ENCODE results near the gene GPR78.

Gene GPR78

DNA sequence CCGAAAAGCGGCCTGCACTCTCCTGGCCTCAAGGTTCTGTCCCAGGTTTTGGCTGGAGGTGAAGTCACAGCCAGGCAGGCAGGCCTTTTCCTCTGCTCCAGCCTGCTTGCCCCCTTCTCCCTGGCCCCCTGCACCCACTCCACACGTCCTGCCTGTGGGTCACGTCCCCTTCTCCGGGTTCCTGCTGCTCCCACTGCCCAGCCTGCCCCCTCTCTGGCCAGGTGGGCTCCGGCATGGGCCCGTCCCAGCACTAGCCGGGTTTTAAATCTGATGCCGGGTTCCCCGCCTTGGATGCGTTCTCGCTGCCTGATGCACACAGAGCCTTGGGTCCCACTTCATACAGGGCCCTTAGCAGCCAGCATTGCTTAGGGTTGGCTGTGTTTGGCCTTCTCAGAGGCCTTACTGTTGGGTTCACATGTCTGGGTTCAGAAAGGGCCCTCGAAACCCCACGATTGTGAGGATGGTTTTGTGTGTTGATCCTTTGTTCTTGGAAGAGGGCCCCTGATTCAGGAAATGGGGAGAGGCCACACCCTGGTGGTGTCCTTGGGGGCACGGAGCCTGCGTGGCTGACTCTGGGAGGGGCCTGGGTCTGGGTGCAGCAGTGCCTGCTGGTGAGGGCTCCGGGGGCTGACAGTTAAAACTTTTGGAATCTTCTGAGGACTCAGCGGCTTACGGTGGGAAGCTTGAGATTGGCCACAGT lies 18.3 kb downstream of the GPR78 start:
- no peak for ATAC-seq (replicated peaks)
- H3K4me3 Mint-ChIP-seq: no peak overlapping the region
- no peaks in the 10 kb centered on the region for H3K36me3 Mint-ChIP-seq (ENCODE audit: insufficient read depth)
- no peak for DNase-seq
- peaks cover 0 to 3% of the 10 kb centered on the region in 2 donors for H3K4me1 Mint-ChIP-seq (ENCODE audit: low read depth in 2 of 2)
- peaks cover 23 to 49% of the 10 kb centered on the region in 2 donors for H3K27me3 Mint-ChIP-seq
- no peaks in the 10 kb centered on the region for H3K9me3 Mint-ChIP-seq
- no peak overlapping the region for H3K27ac Mint-ChIP-seq

DNA sequence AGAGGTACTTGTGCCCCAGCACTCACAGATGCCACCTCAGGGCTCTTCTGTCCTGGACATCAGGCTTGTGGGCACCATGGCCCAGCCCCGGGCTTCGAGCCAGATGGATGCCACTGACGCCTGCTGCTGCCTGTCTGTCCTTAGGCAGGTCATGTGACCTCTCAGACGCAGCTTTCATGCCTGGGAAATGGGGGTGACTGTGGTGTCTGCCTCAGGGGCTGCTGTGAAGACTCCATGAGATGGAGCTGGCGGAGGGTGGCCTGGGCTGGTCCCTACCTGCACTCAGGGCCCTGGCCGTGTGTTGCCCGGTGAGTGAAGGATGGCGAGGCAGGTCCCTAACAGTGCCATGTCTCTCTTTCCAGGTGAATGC lies 18.9 kb downstream of the GPR78 start:
- ATAC-seq (replicated peaks) (no peak), DNase-seq (no peak)
- H3K4me3 Mint-ChIP-seq: no peak overlapping the region
- no peaks in the 10 kb centered on the region for H3K9me3 Mint-ChIP-seq
- no peaks in the 10 kb centered on the region for H3K36me3 Mint-ChIP-seq (ENCODE audit: insufficient read depth)
- H3K27me3 Mint-ChIP-seq: peaks cover 18 to 43% of the 10 kb centered on the region in 2 donors
- H3K27ac Mint-ChIP-seq: no peak overlapping the region
- H3K4me1 Mint-ChIP-seq (ENCODE audit: low read depth in 2 of 2): no peaks in the 10 kb centered on the region

DNA sequence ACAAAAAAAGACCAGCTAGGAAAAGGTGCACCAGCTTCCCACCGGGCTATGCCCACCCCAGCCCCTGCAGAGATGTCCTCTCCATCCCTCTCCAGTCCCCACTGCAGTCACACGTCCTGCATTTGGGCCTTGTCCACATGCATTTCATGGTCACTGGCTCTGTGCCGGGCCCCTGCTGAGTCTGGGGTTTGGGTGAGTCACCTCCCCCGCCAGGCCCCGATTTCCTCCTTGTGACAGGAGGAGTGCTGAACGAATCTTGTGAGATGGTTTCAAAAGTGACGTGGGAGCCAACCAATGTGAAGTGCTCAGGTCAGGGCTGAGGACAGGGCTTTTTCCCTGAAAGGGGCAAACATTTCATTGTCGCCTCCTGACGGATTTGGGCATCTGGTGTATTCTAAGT lies 19.5 kb downstream of the GPR78 start:
- ATAC-seq (replicated peaks): no peak
- Mint-ChIP-seq H3K9me3 (no peaks in the 10 kb centered on the region), H3K4me1 (ENCODE audit: low read depth in 2 of 2) (no peaks in the 10 kb centered on the region), H3K4me3 (no peak overlapping the region), H3K36me3 (ENCODE audit: insufficient read depth) (no peaks in the 10 kb centered on the region), H3K27me3 (peaks cover 13 to 38% of the 10 kb centered on the region in 2 donors), H3K27ac (no peak overlapping the region)
- no peak for DNase-seq

DNA sequence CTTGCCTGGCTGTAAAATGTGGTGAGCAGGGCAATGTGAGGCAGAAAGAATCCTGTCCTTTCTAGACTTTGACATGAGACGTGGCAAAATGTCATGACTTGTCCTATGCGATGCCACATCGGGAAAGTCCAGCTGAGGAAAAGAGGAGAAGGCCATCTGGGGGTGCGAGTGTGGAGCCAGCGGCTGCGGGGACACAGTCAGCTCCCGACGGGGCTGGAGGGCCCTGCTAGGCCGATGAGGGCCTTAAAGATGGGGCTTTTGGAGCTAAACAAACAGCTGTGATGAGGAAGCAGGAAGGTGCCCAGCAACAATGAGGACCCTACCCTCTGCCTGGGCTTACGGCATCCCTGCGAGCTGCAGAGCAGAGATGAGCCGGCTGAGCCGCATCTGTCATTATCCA lies 20.1 kb downstream of the GPR78 start:
- Mint-ChIP-seq H3K4me1 (ENCODE audit: low read depth in 2 of 2) (no peaks in the 10 kb centered on the region), H3K27ac (no peak overlapping the region), H3K4me3 (no peak overlapping the region), H3K9me3 (no peaks in the 10 kb centered on the region), H3K36me3 (ENCODE audit: insufficient read depth) (no peaks in the 10 kb centered on the region), H3K27me3 (peaks cover 10 to 36% of the 10 kb centered on the region in 2 donors)
- DNase-seq (no peak), ATAC-seq (replicated peaks) (no peak)

DNA sequence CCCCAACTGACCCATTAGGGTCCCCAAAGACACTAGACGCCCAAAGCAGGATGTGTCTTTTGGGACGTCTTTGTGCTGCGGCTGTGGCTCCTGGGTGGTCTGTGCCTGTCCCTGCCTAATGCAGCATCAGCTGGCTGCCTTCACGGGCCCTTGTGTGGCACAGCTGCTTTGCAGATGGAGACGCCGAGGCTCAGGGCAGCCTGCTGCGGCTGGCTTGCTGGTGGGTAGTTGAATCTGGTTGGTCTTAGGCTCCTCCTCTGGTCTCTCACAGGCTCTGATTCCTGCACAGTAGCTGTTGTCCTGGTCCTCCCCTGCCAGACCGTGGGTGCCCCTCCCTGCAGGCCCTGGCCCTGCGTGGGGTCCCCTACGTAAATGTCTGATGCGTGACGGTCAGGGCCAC lies 20.5 kb downstream of the GPR78 start:
- no peak overlapping the region for H3K27ac Mint-ChIP-seq
- no peak overlapping the region for H3K4me3 Mint-ChIP-seq
- peaks cover 6 to 36% of the 10 kb centered on the region in 2 donors for H3K27me3 Mint-ChIP-seq
- H3K36me3 Mint-ChIP-seq (ENCODE audit: insufficient read depth): no peaks in the 10 kb centered on the region
- no peaks in the 10 kb centered on the region for H3K9me3 Mint-ChIP-seq
- DNase-seq (no peak), ATAC-seq (replicated peaks) (no peak)
- no peaks in the 10 kb centered on the region for H3K4me1 Mint-ChIP-seq (ENCODE audit: low read depth in 2 of 2)

DNA sequence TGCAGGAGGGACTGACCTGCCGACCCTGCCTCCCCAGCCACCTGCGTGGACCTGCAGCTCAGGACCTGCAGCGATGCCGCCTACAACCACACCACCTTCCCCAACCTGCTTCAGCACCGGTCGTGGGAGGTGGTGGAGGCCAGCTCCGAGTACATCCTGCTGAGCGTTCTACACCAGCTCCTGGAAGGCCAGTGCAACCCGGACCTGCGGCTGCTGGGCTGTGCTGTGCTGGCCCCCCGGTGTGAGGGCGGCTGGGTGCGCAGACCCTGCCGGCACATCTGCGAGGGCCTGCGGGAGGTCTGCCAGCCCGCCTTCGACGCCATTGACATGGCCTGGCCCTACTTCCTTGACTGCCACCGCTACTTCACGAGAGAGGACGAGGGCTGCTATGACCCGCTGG lies 20.9 kb downstream of the GPR78 start:
- no peak for DNase-seq
- Mint-ChIP-seq H3K4me1 (ENCODE audit: low read depth in 2 of 2) (no peaks in the 10 kb centered on the region), H3K4me3 (no peak overlapping the region), H3K27ac (no peak overlapping the region), H3K36me3 (ENCODE audit: insufficient read depth) (no peaks in the 10 kb centered on the region), H3K9me3 (no peaks in the 10 kb centered on the region), H3K27me3 (peaks cover 5 to 36% of the 10 kb centered on the region in 2 donors)
- ATAC-seq (replicated peaks): no peak

DNA sequence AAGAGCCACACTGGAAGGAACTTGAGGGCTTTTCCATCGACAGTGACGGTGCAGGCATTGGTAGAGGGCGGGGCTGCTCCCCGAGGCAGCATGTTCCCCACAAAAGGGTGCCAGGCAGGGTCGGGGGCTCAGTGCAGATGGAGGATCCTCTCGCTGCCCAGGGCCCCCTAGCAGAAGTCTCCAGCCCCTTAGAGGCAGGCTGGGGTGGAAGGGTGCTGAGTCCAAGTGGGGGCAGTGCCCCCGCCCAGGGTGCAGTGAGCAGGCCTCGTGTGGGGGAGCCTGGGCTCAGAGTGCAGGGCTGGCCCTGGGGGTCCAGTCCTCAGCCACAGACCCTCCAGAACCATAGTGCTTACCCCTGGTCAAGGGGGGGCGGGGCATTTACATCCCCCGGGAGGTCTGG lies 21.4 kb downstream of the GPR78 start:
- Mint-ChIP-seq H3K27ac (no peak overlapping the region), H3K4me1 (ENCODE audit: low read depth in 2 of 2) (no peaks in the 10 kb centered on the region), H3K9me3 (no peaks in the 10 kb centered on the region), H3K36me3 (ENCODE audit: insufficient read depth) (no peaks in the 10 kb centered on the region), H3K27me3 (peaks cover 4 to 34% of the 10 kb centered on the region in 2 donors), H3K4me3 (no peak overlapping the region)
- ATAC-seq (replicated peaks): no peak
- DNase-seq: no peak

DNA sequence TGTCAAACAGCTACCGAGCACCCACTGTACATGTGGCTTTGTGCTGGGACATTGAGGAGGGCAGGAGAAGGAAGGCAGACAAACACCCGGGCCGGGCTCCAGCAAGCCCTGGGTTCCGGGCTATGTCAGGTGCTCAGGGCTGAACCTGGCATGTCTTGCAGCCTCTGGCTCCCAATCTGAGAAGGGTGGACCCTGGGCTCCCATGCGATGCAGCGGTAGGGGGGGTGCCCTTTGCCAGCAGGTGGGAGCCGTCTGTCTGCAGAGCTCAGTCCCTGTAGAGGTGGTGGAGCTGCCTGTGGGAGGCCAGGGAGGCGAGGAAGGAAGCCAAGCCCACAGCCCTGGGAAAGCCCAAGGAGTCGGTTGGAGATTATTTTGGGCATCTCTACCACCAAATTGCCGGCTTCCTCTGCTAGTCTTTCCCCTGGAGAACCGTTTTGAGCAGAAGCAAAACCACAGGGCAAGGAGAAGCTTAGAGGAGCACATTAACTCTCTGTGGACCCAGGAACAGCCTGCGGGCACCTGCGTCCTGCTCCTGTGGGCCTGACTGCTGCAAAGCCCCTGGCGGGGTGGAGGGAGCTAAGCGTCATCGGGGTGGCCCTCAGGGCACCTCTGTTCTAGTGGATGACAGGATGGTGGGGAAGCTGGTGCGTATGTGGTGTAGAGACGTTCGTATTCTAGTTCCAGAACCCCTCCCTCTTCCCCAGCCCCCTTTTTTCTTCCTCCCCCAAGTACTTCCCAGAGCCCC lies 22.7 kb downstream of the GPR78 start:
- DNase-seq: no peak
- Mint-ChIP-seq H3K4me3 (no peak overlapping the region), H3K27me3 (peaks cover 0 to 22% of the 10 kb centered on the region in 2 donors)

DNA sequence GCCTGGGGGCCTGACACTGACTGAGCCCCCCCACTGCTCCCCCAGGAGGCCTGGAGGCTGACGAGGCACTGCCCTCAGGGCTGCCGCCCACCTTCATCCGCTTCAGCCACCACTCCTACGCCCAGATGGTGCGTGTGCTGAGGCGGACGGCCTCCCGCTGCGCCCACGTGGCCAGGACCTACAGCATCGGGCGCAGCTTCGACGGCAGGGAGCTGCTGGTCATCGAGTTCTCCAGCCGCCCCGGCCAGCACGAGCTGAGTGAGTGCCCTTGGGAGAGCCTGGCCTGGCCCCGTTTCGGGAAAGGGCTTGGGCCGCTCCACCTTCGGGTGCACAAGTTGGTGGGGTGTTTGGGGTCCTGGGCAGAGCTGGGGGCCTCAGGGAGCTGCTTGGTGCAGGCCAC lies 23.7 kb downstream of the GPR78 start:
- ATAC-seq (replicated peaks): no peak
- H3K27me3 Mint-ChIP-seq: peaks cover 0 to 18% of the 10 kb centered on the region in 2 donors
- no peaks in the 10 kb centered on the region for H3K36me3 Mint-ChIP-seq (ENCODE audit: insufficient read depth)
- no peaks in the 10 kb centered on the region for H3K4me1 Mint-ChIP-seq (ENCODE audit: low read depth in 2 of 2)
- no peaks in the 10 kb centered on the region for H3K9me3 Mint-ChIP-seq
- H3K27ac Mint-ChIP-seq: no peak overlapping the region
- H3K4me3 Mint-ChIP-seq: no peak overlapping the region
- DNase-seq: no peak

More for the DNA sequence above, 22.7 kb downstream of the GPR78 start:
- Mint-ChIP-seq H3K9me3 (no peaks in the 10 kb centered on the region), H3K27ac (no peak overlapping the region), H3K4me1 (ENCODE audit: low read depth in 2 of 2) (no peaks in the 10 kb centered on the region), H3K36me3 (ENCODE audit: insufficient read depth) (no peaks in the 10 kb centered on the region)
- no peak for ATAC-seq (replicated peaks)

DNA sequence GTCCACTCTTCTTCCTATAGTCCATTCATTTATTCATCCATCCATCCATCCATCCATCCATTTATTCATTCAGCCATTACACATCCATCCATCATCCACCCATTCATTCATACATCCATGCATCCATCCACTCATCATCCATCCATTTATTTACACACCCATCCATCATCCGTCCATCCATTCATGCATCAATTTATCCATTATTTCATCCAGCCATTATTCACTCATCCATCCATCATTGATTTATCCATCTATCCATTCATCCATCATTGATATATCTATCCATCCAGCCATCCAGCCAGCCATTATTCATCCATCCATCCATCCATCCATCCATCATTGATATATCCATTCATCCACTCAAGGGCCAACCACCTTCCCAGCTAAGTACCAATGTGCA lies 25.1 kb downstream of the GPR78 start:
- Mint-ChIP-seq H3K27me3 (peaks cover 0 to 7% of the 10 kb centered on the region in 2 donors), H3K4me1 (ENCODE audit: low read depth in 2 of 2) (no peaks in the 10 kb centered on the region), H3K36me3 (ENCODE audit: insufficient read depth) (no peaks in the 10 kb centered on the region), H3K4me3 (no peak overlapping the region), H3K9me3 (no peaks in the 10 kb centered on the region), H3K27ac (no peak overlapping the region)
- ATAC-seq (replicated peaks) (no peak), DNase-seq (no peak)

DNA sequence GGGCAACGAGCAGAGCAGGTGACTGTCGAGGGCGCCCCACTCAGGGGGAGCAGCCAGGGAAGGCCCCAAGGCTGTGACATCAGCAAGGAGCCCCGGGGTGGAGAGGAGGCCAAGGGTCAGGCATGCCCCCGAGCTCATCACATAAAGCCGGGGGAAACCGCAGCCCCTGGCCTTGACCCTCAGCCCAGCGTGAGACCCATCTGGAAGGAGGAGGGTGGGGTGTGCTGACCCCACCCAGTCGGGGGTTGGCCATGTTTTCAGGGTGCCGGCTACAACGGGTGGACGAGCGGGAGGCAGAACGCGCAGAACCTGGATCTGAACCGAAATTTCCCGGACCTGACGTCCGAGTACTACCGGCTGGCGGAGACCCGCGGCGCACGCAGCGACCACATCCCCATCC lies 26.3 kb downstream of the GPR78 start:
- Mint-ChIP-seq H3K27me3 (peaks cover 0 to 7% of the 10 kb centered on the region in 2 donors), H3K9me3 (no peaks in the 10 kb centered on the region), H3K36me3 (ENCODE audit: insufficient read depth) (no peaks in the 10 kb centered on the region), H3K4me3 (no peak overlapping the region), H3K4me1 (ENCODE audit: low read depth in 2 of 2) (no peaks in the 10 kb centered on the region), H3K27ac (no peak overlapping the region)
- DNase-seq (no peak), ATAC-seq (replicated peaks) (no peak)

DNA sequence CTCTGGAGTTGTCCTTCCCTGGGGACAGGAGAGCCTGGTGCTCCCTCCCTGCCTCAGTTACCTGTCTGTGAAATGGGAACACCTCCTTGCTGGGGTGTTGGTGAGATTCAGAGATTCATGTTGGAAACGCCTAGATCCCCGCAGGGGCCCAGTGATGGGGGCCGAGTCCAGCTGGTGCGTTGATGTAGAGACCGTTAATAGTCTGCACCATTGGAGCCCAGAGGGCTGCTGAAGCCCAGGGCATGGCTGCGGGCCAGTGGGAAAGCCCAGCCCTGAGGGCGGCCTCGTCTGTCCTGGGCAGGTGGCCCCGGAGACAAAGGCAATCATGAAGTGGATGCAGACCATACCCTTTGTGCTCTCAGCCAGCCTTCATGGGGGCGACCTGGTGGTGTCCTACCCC lies 26.8 kb downstream of the GPR78 start:
- Mint-ChIP-seq H3K27me3 (peaks cover 4 to 7% of the 10 kb centered on the region in 2 donors), H3K36me3 (ENCODE audit: insufficient read depth) (no peaks in the 10 kb centered on the region), H3K4me3 (no peak overlapping the region), H3K4me1 (ENCODE audit: low read depth in 2 of 2) (no peaks in the 10 kb centered on the region), H3K27ac (no peak overlapping the region), H3K9me3 (no peaks in the 10 kb centered on the region)
- ATAC-seq (replicated peaks) (no peak), DNase-seq (no peak)

DNA sequence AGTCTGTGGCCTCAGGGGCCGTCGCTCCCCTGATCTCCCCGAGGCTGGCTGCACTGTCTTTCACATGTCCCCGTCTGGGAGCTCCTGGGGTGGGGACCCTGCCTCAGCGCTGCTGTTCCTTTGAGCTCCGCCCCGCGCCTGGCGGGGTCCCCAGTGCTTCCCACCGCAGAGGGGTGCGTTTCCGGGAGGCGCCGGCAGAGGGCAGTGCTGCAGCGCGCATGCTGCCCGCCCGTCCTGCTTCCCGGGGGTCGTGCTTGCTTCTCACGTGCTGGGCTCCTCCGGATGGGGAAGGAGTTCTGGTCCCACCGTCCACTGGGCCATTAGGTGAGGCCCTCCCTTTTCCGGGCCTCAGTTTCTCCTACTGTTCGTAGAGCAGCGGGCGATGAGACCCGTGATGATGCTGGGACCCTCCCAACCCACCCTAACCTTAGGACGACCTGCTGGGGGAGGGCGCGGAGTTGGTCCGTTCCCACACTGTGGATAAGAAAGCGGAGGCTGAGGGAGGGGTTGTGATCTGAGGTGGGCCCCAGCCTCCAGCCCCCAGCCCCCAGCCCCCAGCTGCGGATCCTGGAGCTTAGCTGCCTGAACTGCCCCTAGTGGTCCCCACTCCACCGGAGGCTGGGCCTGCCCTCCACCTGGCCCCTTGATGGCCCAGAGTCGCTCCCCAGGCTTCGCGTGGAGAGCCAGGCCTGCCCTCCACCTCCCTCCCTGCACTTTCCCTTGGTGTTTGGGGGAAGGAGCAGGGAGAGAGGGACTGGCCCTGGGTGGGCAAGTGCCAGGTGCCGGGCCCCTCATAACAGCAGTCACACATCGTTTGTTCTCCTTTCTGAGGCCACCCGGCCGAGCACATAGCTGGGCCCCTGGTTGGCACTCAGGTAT lies 27.6 kb downstream of the GPR78 start:
- peak; percentile 26 for ATAC-seq (replicated peaks)
- Mint-ChIP-seq H3K27ac (no peak overlapping the region), H3K4me1 (ENCODE audit: low read depth in 2 of 2) (no peaks in the 10 kb centered on the region), H3K4me3 (no peak overlapping the region), H3K36me3 (ENCODE audit: insufficient read depth) (no peaks in the 10 kb centered on the region), H3K27me3 (peaks cover under 1 to 5% of the 10 kb centered on the region in 2 donors), H3K9me3 (no peaks in the 10 kb centered on the region)
- peak in 2 of 3 experiments; percentile 10 to 25 for DNase-seq
